ENCODE data around the gene PRR23E.

Gene PRR23E

GRCh38 chr3:127185962-127186674 is 6.8 kb upstream of the PRR23E start:
- DNase-seq, result no peak

GRCh38 chr3:127187316-127187715 is 5.6 kb upstream of the PRR23E start:
- no peak for DNase-seq

- no peak for DNase-seq
These were observed 410 bp downstream of the PRR23E start for GRCh38 chr3:127193341-127193740.

GRCh38 chr3:127193775-127194174 is 844 bp downstream of the PRR23E start:
- DNase-seq, result no peak

- no peak for DNase-seq
These were observed 1.8 kb downstream of the PRR23E start for GRCh38 chr3:127194601-127195187.

GRCh38 chr3:127195417-127195816 is 2.5 kb downstream of the PRR23E start:
- DNase-seq, result no peak

- no peak for DNase-seq
These were observed 3.1 kb downstream of the PRR23E start for GRCh38 chr3:127196002-127196401.

GRCh38 chr3:127196466-127197299 is 3.8 kb downstream of the PRR23E start:
- DNase-seq, result no peak

GRCh38 chr3:127197300-127198189 is 4.6 kb downstream of the PRR23E start:
- DNase-seq, result no peak

GRCh38 chr3:127200086-127200691 is 7.3 kb downstream of the PRR23E start:
- DNase-seq, result no peak

GRCh38 chr3:127203024-127203423 is 10.1 kb downstream of the PRR23E start:
- DNase-seq, result no peak

GRCh38 chr3:127204841-127205582 is 12.1 kb downstream of the PRR23E start:
- DNase-seq, result no peak

- DNase-seq, result no peak
These were observed 13.2 kb downstream of the PRR23E start for GRCh38 chr3:127206154-127206553.

- DNase-seq, result no peak
These were observed 13.9 kb downstream of the PRR23E start for GRCh38 chr3:127206611-127207516.

GRCh38 chr3:127207727-127208482 is 15.0 kb downstream of the PRR23E start:
- no peak for DNase-seq

- DNase-seq, result no peak
These were observed 15.7 kb downstream of the PRR23E start for GRCh38 chr3:127208483-127209100.

GRCh38 chr3:127209155-127209839 is 16.4 kb downstream of the PRR23E start:
- no peak for DNase-seq

GRCh38 chr3:127209840-127210653 is 17.1 kb downstream of the PRR23E start:
- DNase-seq, result no peak

Measured in DMS53 (cell line).